Measurements from ENCODE around the gene RANBP10.

RANBP10 gene

GRCh38 chr16:67736858-67737257 lies 69.5 kb downstream of the RANBP10 start:
- DNase-seq, result no peak

- DNase-seq, result no peak
Observed at GRCh38 chr16:67734731-67735201, 71.6 kb downstream of the RANBP10 start.

- DNase-seq, result no peak
Observed at GRCh38 chr16:67733734-67734470, 72.5 kb downstream of the RANBP10 start.

- DNase-seq, result no peak
Observed at GRCh38 chr16:67731753-67732095, 74.6 kb downstream of the RANBP10 start.

- DNase-seq, result no peak
Observed at GRCh38 chr16:67731071-67731752, 75.1 kb downstream of the RANBP10 start.

GRCh38 chr16:67730326-67730725 lies 76.0 kb downstream of the RANBP10 start:
- DNase-seq, result no peak

- DNase-seq, result no peak
Observed at GRCh38 chr16:67729636-67730248, 76.6 kb downstream of the RANBP10 start.

GRCh38 chr16:67727521-67728485 lies 78.6 kb downstream of the RANBP10 start:
- no peak for DNase-seq

- no peak for DNase-seq
Observed at GRCh38 chr16:67726106-67727034, 80.0 kb downstream of the RANBP10 start.

- no peak for DNase-seq
Observed at GRCh38 chr16:67723911-67724305, 82.5 kb downstream of the RANBP10 start.

- DNase-seq, result no peak
Observed at GRCh38 chr16:67723151-67723910, 83.0 kb downstream of the RANBP10 start.

GRCh38 chr16:67720236-67720635 lies 86.1 kb downstream of the RANBP10 start:
- DNase-seq, result no peak

- DNase-seq, result peak; percentile 4
Observed at GRCh38 chr16:67719778-67720144, 86.6 kb downstream of the RANBP10 start.

- peak; percentile 99 for DNase-seq
Observed at GRCh38 chr16:67719048-67719777, 87.1 kb downstream of the RANBP10 start, which contains the start of gene GFOD2. Gene GFOD2 (minus strand): TSS chr16:67719316. CDS start chr16:67685715, 33,601 bp downstream.

GRCh38 chr16:67718668-67719047 lies 87.7 kb downstream of the RANBP10 start:
- DNase-seq, result no peak

GRCh38 chr16:67716097-67716496 lies 90.3 kb downstream of the RANBP10 start:
- DNase-seq, result no peak

- DNase-seq, result no peak
Observed at GRCh38 chr16:67714522-67714921, 91.8 kb downstream of the RANBP10 start.

GRCh38 chr16:67713647-67714273 lies 92.6 kb downstream of the RANBP10 start:
- DNase-seq, result no peak

GRCh38 chr16:67710607-67711006 lies 95.8 kb downstream of the RANBP10 start:
- DNase-seq, result no peak

- no peak for DNase-seq
Observed at GRCh38 chr16:67709050-67709449, 97.3 kb downstream of the RANBP10 start.

Measured in activated T-cell treated with anti-CD3 and anti-CD28 coated beads for 4 hours (primary cell).